ENCODE measurements around the gene LIPG. TPM values are rescaled to one million over a fixed set of nuclear protein-coding genes. Genes with fewer than 3 reads are reported as not detected.

The LIPG gene
- total RNA-seq, 1 experiment from 2014 or later, result 6.8 TPM

DNA sequence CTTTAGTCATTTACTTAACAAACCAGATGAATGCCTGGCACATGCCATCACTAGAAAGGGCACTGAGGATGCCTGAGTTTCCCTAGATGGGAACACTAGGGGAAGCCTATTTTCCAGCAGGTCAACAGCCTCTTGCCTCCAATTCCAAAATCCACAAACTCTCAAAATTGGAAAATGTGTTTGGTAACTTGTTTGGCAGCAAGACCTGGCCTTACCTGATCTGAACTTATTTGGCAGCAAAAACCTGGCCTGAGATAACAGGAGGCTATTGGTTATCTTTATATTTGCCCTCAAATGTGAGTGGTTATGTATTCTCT is 2.6 kb downstream of the LIPG start (continued):
- TF ChIP-seq ERG (CRISPR knock-in tag; IDR thresholded peaks at IDR 0.05) (no peak), ATF6 (CRISPR knock-in tag; IDR thresholded peaks at IDR 0.05) (no peak)
- TF ChIP-seq, protein P1, sequence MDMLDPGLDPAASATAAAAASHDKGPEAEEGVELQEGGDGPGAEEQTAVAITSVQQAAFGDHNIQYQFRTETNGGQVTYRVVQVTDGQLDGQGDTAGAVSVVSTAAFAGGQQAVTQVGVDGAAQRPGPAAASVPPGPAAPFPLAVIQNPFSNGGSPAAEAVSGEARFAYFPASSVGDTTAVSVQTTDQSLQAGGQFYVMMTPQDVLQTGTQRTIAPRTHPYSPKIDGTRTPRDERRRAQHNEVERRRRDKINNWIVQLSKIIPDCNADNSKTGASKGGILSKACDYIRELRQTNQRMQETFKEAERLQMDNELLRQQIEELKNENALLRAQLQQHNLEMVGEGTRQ (CRISPR knock-in tag; IDR thresholded peaks at IDR 0.05), result no peak

DNA sequence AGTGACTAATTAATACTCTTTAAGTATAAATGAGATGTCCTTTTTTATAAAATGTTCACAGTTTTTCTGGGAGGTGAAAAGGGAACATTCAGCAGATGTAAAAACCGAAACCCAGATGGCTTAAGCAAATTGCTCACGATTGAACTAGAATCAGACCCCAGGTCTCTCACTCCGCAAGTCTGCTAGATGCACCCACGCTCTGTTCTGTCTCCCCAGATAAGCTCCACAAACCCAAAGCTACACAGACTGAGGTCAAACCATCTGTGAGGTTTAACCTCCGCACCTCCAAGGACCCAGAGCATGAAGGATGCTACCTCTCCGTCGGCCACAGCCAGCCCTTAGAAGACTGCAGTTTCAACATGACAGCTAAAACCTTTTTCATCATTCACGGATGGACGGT is 3.2 kb downstream of the LIPG start:
- CTCF ChIA-PET, result no interaction called here
- Mint-ChIP-seq H3K27me3 (ENCODE audit: low read depth) (peaks cover 34% of the 10 kb centered on the region), H3K4me3 (no peak overlapping the region)

More for the DNA sequence above, 3.2 kb downstream of the LIPG start:
- ATAC-seq (no peak), DNase-seq (ENCODE audit: low spot score) (no peak)
- peaks cover 26% of the 10 kb centered on the region for H3K4me1 Mint-ChIP-seq
- H3K9me3 Mint-ChIP-seq, result no peaks in the 10 kb centered on the region
- no peak overlapping the region for H3K27ac Mint-ChIP-seq
- POLR2A ChIA-PET, result interaction anchor here (1.1 kb wide), 2 partner anchors 22 to 78 kb away, joined by 3 to 8 read pairs; partner anchors contain the start of gene C18orf32
- H3K36me3 Mint-ChIP-seq, result peaks cover 13% of the 10 kb centered on the region
- TF ChIP-seq ATF6 (CRISPR knock-in tag; IDR thresholded peaks at IDR 0.05) (no peak), MYBL2 (CRISPR knock-in tag; IDR thresholded peaks at IDR 0.05) (no peak), ZSCAN18 (CRISPR knock-in tag; IDR thresholded peaks at IDR 0.05) (no peak), MLX (CRISPR knock-in tag; IDR thresholded peaks at IDR 0.05) (no peak), ZNF425 (CRISPR knock-in tag; conservative IDR thresholded peaks at IDR 0.05) (no peak), GRHL2 (CRISPR knock-in tag; IDR thresholded peaks at IDR 0.05; ENCODE audit: insufficient replicate concordance, severe bottlenecking) (no peak), RELA (CRISPR knock-in tag; IDR thresholded peaks at IDR 0.05; ENCODE audit: borderline replicate concordance) (no peak), ZNF416 (CRISPR knock-in tag; IDR thresholded peaks at IDR 0.05) (no peak), TEAD1 (CRISPR knock-in tag; IDR thresholded peaks at IDR 0.05) (no peak), FOXP1 (CRISPR knock-in tag; IDR thresholded peaks at IDR 0.05; ENCODE audit: borderline replicate concordance) (no peak), ZNF138 (CRISPR knock-in tag; conservative IDR thresholded peaks at IDR 0.05) (no peak), SP1 (CRISPR knock-in tag; conservative IDR thresholded peaks at IDR 0.05) (no peak), NFE2L1 (CRISPR knock-in tag; IDR thresholded peaks at IDR 0.05) (no peak), KAT7 (CRISPR knock-in tag; IDR thresholded peaks at IDR 0.05; ENCODE audit: borderline replicate concordance) (no peak), ZNF396 (CRISPR knock-in tag; IDR thresholded peaks at IDR 0.05; ENCODE audit: borderline replicate concordance) (no peak), ZNF317 (CRISPR knock-in tag; IDR thresholded peaks at IDR 0.05; ENCODE audit: borderline replicate concordance, low read depth) (no peak), ZMAT4 (CRISPR knock-in tag; IDR thresholded peaks at IDR 0.05) (no peak), GABPB1 (CRISPR knock-in tag; IDR thresholded peaks at IDR 0.05) (no peak), NFATC4 (CRISPR knock-in tag; IDR thresholded peaks at IDR 0.05) (no peak)
- TF ChIP-seq, protein P2, sequence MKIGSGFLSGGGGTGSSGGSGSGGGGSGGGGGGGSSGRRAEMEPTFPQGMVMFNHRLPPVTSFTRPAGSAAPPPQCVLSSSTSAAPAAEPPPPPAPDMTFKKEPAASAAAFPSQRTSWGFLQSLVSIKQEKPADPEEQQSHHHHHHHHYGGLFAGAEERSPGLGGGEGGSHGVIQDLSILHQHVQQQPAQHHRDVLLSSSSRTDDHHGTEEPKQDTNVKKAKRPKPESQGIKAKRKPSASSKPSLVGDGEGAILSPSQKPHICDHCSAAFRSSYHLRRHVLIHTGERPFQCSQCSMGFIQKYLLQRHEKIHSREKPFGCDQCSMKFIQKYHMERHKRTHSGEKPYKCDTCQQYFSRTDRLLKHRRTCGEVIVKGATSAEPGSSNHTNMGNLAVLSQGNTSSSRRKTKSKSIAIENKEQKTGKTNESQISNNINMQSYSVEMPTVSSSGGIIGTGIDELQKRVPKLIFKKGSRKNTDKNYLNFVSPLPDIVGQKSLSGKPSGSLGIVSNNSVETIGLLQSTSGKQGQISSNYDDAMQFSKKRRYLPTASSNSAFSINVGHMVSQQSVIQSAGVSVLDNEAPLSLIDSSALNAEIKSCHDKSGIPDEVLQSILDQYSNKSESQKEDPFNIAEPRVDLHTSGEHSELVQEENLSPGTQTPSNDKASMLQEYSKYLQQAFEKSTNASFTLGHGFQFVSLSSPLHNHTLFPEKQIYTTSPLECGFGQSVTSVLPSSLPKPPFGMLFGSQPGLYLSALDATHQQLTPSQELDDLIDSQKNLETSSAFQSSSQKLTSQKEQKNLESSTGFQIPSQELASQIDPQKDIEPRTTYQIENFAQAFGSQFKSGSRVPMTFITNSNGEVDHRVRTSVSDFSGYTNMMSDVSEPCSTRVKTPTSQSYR (CRISPR knock-in tag; IDR thresholded peaks at IDR 0.05), result no peak
